GM19239 (cell line): ENCODE data around the gene SLC13A2.
A peak's percentile ranks its signal among the peaks of the same experiment; 100 is the strongest.
"Not testable (repeated sequence)": the region's sequence is repeated elsewhere in the genome, so short reads cannot be mapped to it uniquely, and the experiment has no call there.

Experiments
- DNase-seq: peaks from one replicate; pipeline ENCODE4 v3.0.0; 2011; ENCODE audit warnings: low spot score; ENCODE audit not compliant: insufficient read length
- FAIRE-seq: peaks from 2 replicates; lab custom pipeline; 2011; peaks lifted over from hg19 to GRCh38; lab: Jason Lieb, UNC

SLC13A2 gene

GRCh38 chr17:28473542-28473941 lies at the start of gene SLC13A2:
Gene SLC13A2 (plus strand): TSS chr17:28473644. CDS start chr17:28473713, 69 bp downstream.
- no peak for DNase-seq
- no peak for FAIRE-seq

- FAIRE-seq = no peak
- no peak for DNase-seq
These were observed 48.2 kb upstream of the SLC13A2 start for GRCh38 chr17:28425206-28425605.

GRCh38 chr17:28426081-28426519 lies 47.3 kb upstream of the SLC13A2 start:
- DNase-seq = no peak
- no peak for FAIRE-seq

GRCh38 chr17:28427371-28427770 lies 46.1 kb upstream of the SLC13A2 start:
- FAIRE-seq (no peak), DNase-seq (no peak)

GRCh38 chr17:28427982-28428381 lies 45.5 kb upstream of the SLC13A2 start:
- not testable (repeated sequence) for DNase-seq, FAIRE-seq

GRCh38 chr17:28433721-28434120 lies 39.7 kb upstream of the SLC13A2 start:
- FAIRE-seq = no peak

GRCh38 chr17:28434326-28434725 lies 39.1 kb upstream of the SLC13A2 start:
- not testable (repeated sequence) for FAIRE-seq, DNase-seq

More at GRCh38 chr17:28433721-28434120, 39.7 kb upstream of the SLC13A2 start:
- no peak for DNase-seq

GRCh38 chr17:28443901-28444638 lies 29.4 kb upstream of the SLC13A2 start:
- DNase-seq (no peak), FAIRE-seq (no peak)

GRCh38 chr17:28446716-28447395 lies 26.6 kb upstream of the SLC13A2 start:
- DNase-seq (no peak), FAIRE-seq (no peak)

GRCh38 chr17:28447396-28447760 lies 26.1 kb upstream of the SLC13A2 start:
- DNase-seq (no peak), FAIRE-seq (no peak)

- DNase-seq = no peak
- FAIRE-seq = no peak
These were observed 23.6 kb upstream of the SLC13A2 start for GRCh38 chr17:28449859-28450258.

- FAIRE-seq (no peak), DNase-seq (no peak)
These were observed 15.6 kb upstream of the SLC13A2 start for GRCh38 chr17:28457890-28458289.

GRCh38 chr17:28458881-28459280 lies 14.6 kb upstream of the SLC13A2 start:
- FAIRE-seq = not testable (repeated sequence)

GRCh38 chr17:28460901-28461300 lies 12.5 kb upstream of the SLC13A2 start:
- no peak for FAIRE-seq
- no peak for DNase-seq

More at GRCh38 chr17:28458881-28459280, 14.6 kb upstream of the SLC13A2 start:
- not testable (repeated sequence) for DNase-seq

- no peak for FAIRE-seq
- DNase-seq = no peak
These were observed 7.4 kb upstream of the SLC13A2 start for GRCh38 chr17:28466001-28466400.

- DNase-seq (no peak), FAIRE-seq (no peak)
These were observed 6.9 kb upstream of the SLC13A2 start for GRCh38 chr17:28466521-28467048.

GRCh38 chr17:28467456-28468025 lies 5.9 kb upstream of the SLC13A2 start:
- FAIRE-seq = no peak
- no peak for DNase-seq

- not testable (repeated sequence) for FAIRE-seq, DNase-seq
These were observed 5.3 kb upstream of the SLC13A2 start for GRCh38 chr17:28468033-28468735.

- peak; percentile 74 for FAIRE-seq
These were observed 4.7 kb upstream of the SLC13A2 start for GRCh38 chr17:28468781-28469180.

GRCh38 chr17:28469376-28469775 lies 4.1 kb upstream of the SLC13A2 start:
- FAIRE-seq = no peak

More at GRCh38 chr17:28468781-28469180, 4.7 kb upstream of the SLC13A2 start:
- peak; percentile 49 for DNase-seq

More at GRCh38 chr17:28469376-28469775, 4.1 kb upstream of the SLC13A2 start:
- DNase-seq = no peak
